ENCODE results near the gene PDIA4. TPM values are rescaled to one million over a fixed set of nuclear protein-coding genes. Genes with fewer than 3 reads are reported as not detected.

The PDIA4 gene
- polyA plus RNA-seq, 3 donors, result 36.5 to 51.2 (median 37.0) TPM

GRCh38 chr7:148978091-148978490 lies 50.2 kb downstream of the PDIA4 start:
- no peak overlapping the region for H3K4me2 ChIP-seq (replicated peaks; ENCODE audit: extremely low read depth, low read length, poor library complexity, severe bottlenecking)
- H3K9me3 Mint-ChIP-seq, result peaks cover 0 to 8% (median 2%) of the 10 kb centered on the region in 7 donors

GRCh38 chr7:148975896-148976295 lies 52.4 kb downstream of the PDIA4 start:
- H3K9me3 ChIP-seq (replicated peaks in 1 of 2; ENCODE audit: control insufficient read depth in 1 of 2, insufficient read depth in 1 of 2, low read length in 2 of 2), result no peaks in the 10 kb centered on the region
- H2AFZ ChIP-seq (ENCODE audit: insufficient read depth, low read depth, low read length, poor library complexity, severe bottlenecking), result no peak overlapping the region
- no peak overlapping the region for H3K4me3 ChIP-seq (replicated peaks in 1 of 3; ENCODE audit: low read depth in 2 of 3, low read length in 3 of 3)
- no peak for TF ChIP-seq CTCF (IDR thresholded peaks at IDR 0.05)
- WGBS (ENCODE audit: insufficient coverage), result 63% methylated on average over 2 of the region's 3 CpGs
- H3K4me3 Mint-ChIP-seq, result no peak overlapping the region
- H3K27ac ChIP-seq (ENCODE audit: low read depth in 1 of 2, low read length in 2 of 2), result no peak overlapping the region
- H3K4me1 Mint-ChIP-seq, result peaks cover 12% of the 10 kb centered on the region
- no peak overlapping the region for H3K9ac ChIP-seq (ENCODE audit: insufficient read depth, low read length, poor library complexity, severe bottlenecking)
- H3K36me3 Mint-ChIP-seq, result no peaks in the 10 kb centered on the region
- no peaks in the 10 kb centered on the region for H4K20me1 ChIP-seq (ENCODE audit: insufficient read depth, low read length)
- intact Hi-C loops (cut with micrococcal nuclease), result no loop called here
- peaks cover 0 to 5% (median 2%) of the 10 kb centered on the region in 7 donors for H3K9me3 Mint-ChIP-seq
- H3K27me3 ChIP-seq (ENCODE audit: control insufficient read depth in 2 of 2, insufficient read depth in 2 of 2, low read length in 2 of 2), result no peaks in the 10 kb centered on the region
- H3K79me2 ChIP-seq (ENCODE audit: insufficient read depth, low read length), result no peaks in the 10 kb centered on the region
- no peak overlapping the region for H3K4me2 ChIP-seq (replicated peaks; ENCODE audit: extremely low read depth, low read length, poor library complexity, severe bottlenecking)
- H3K27me3 Mint-ChIP-seq (ENCODE audit: low read depth in 3 of 3), result peaks cover 8 to 13% (median 10%) of the 10 kb centered on the region in 3 donors
- peaks cover 14% of the 10 kb centered on the region in 2 donors for H3K4me1 ChIP-seq (ENCODE audit: control insufficient read depth in 1 of 2, insufficient read depth in 2 of 2, low read length in 2 of 2)
- no peak overlapping the region for H3K27ac Mint-ChIP-seq
- H3K36me3 ChIP-seq (replicated peaks in 1 of 2; ENCODE audit: control insufficient read depth in 1 of 2, insufficient read depth in 2 of 2, low read length in 2 of 2), result no peaks in the 10 kb centered on the region
- DNase-seq, result no peak

More at GRCh38 chr7:148978091-148978490, 50.2 kb downstream of the PDIA4 start:
- 90% methylated on average over 7 of the region's 8 CpGs for WGBS (ENCODE audit: insufficient coverage)
- no peak for TF ChIP-seq CTCF (IDR thresholded peaks at IDR 0.05)
- no peak for DNase-seq
- no peaks in the 10 kb centered on the region for H3K36me3 Mint-ChIP-seq
- no peaks in the 10 kb centered on the region for H3K79me2 ChIP-seq (ENCODE audit: insufficient read depth, low read length)
- peaks cover 15 to 31% (median 15%) of the 10 kb centered on the region in 3 donors for H3K27me3 Mint-ChIP-seq (ENCODE audit: low read depth in 3 of 3)
- H3K36me3 ChIP-seq (replicated peaks in 1 of 2; ENCODE audit: control insufficient read depth in 1 of 2, insufficient read depth in 2 of 2, low read length in 2 of 2), result no peaks in the 10 kb centered on the region
- no peak overlapping the region for H3K27ac ChIP-seq (ENCODE audit: low read depth in 1 of 2, low read length in 2 of 2)
- no peak overlapping the region for H3K4me3 ChIP-seq (replicated peaks in 1 of 3; ENCODE audit: low read depth in 2 of 3, low read length in 3 of 3)
- peaks cover 8 to 9% of the 10 kb centered on the region in 2 donors for H3K4me1 ChIP-seq (ENCODE audit: control insufficient read depth in 1 of 2, insufficient read depth in 2 of 2, low read length in 2 of 2)
- peaks cover 6% of the 10 kb centered on the region for H3K4me1 Mint-ChIP-seq
- H3K9me3 ChIP-seq (replicated peaks in 1 of 2; ENCODE audit: control insufficient read depth in 1 of 2, insufficient read depth in 1 of 2, low read length in 2 of 2), result no peaks in the 10 kb centered on the region
- H3K27ac Mint-ChIP-seq, result no peak overlapping the region
- H2AFZ ChIP-seq (ENCODE audit: insufficient read depth, low read depth, low read length, poor library complexity, severe bottlenecking), result no peak overlapping the region
- H3K4me3 Mint-ChIP-seq, result no peak overlapping the region
- H3K9ac ChIP-seq (ENCODE audit: insufficient read depth, low read length, poor library complexity, severe bottlenecking), result no peak overlapping the region
- no peaks in the 10 kb centered on the region for H4K20me1 ChIP-seq (ENCODE audit: insufficient read depth, low read length)
- peaks cover 0 to 10% of the 10 kb centered on the region in 2 donors for H3K27me3 ChIP-seq (ENCODE audit: control insufficient read depth in 2 of 2, insufficient read depth in 2 of 2, low read length in 2 of 2)
- intact Hi-C loops (cut with micrococcal nuclease), result no loop called here
